HL-60/S4 treated with phorbol 12-myristate 13-acetate at 8.2 ng/mL for 4 days and 3 days (cell line): ENCODE results near the gene TPRG1.

Experiments used
- in situ Hi-C: fragments of 300-500 bp; cut with MboI; formaldehyde crosslinking; loops from 2 replicates; pipeline ENCODE4 v1.15.0; 2022; ENCODE audit warnings: low sequenced_read_pairs

The TPRG1 gene

GRCh38 chr3:189171707-189172106, at the start of gene TPRG1:
Gene TPRG1 (plus strand): TSS chr3:189171971. CDS start chr3:189207385, 35,414 bp downstream.
- in situ Hi-C loops, result no loop called here

DNA sequence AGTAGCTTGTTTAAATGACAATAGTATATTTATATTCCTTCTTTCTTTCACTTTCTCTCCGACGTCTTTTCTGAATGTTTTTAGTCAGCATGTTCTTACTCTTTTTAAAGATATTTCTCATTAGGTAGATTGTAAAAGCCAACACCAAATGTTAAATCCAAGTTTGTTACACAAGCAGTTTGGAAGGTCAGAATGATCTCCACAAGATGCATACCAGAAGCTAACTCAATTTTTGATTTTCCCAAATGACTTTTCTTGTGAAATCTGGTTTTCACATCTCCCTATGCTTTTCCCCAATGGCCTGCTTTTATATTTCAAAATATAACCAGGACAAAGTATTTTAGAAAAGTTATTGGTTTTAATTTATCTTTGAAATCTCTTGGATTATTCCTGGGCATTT, 49.7 kb upstream of the TPRG1 start:
- in situ Hi-C loops, result no loop called here

GRCh38 chr3:189122526-189123205, 49.1 kb upstream of the TPRG1 start:
- in situ Hi-C loops, result no loop called here

DNA sequence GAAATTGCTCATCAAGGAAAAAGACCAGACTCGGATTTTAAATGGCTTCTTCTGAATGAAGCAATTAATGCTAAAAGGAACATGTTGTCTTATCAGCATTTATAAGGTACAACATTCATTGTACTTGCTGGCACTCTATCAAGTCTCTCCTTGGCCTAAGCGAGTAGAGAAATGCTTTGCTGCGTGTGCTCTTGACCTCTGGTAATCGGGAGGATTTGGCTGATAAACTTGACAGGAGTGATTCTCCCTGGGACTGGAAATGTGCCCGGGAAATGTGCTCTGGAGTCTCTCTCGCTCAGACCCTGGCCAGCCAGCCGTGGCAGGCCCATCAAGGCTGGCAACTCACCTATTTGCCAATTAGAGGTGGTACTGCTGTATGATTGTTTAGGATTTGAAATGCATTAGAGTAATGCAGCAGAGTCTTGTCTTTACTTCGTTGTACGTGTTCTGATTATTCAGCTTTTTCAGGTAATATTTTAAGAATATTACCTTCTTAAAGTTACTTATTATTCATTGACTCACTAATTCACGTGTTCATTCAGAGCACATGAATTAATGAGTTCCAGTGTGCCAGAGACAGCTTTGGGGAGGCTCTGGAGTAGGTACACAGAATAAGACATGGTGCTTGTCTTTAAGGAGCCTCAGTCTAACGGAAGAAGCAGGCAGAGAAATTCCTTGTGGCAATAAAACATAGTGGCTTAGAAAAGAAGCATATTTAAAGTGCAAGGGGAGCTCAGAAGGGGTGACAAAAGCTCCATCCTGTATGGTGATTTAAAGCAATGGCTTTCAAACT, 48.0 kb upstream of the TPRG1 start:
- in situ Hi-C loops, result no loop called here

GRCh38 chr3:189132231-189132671, 39.5 kb upstream of the TPRG1 start:
- in situ Hi-C loops, result loop anchor here (25.0 kb wide), 1 partner anchor 1395 kb away; the partner anchor contains the start of gene BCL6

DNA sequence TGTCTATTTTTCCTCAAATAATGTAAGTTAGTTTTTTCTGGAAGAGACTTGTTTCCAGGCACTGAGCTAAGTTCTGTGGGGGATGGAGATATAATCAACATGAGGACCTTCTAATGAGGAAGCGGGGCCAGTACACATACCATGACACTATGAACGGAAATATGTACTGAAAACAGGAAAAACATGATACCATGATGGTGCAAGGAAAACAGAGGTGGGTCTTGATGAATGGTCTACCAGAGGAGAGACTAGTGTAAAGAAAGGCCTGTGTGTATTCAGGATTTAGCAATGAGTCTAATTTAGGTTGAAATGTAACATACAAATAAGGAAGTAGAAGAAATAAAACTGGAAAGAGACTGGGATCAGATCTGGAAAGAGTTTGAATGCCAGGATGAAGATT, 38.9 kb upstream of the TPRG1 start:
- in situ Hi-C loops, result loop anchor here (25.0 kb wide), 1 partner anchor 1396 kb away; the partner anchor contains the start of gene BCL6

DNA sequence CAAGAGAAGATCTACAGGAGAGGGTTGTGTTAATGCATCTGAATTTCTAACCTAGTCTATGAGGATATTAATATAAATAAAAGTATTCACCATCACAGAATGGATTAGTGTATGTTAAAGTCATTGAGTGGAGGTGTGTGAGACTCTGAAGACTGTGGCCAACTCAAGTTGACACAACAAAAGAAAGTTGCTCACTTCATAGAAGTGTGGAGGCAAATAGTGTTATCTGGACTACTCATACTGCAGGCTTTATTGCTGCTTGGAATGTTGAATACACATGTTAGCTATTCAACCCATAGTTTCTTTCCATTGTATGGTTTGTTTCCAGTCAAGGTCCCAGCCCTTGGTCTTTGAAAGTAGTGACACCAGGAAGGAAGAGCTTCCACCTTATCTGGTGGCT, 38.0 kb upstream of the TPRG1 start:
- in situ Hi-C loops, result loop anchor here (25.0 kb wide), 1 partner anchor 1396 kb away; the partner anchor contains the start of gene BCL6

DNA sequence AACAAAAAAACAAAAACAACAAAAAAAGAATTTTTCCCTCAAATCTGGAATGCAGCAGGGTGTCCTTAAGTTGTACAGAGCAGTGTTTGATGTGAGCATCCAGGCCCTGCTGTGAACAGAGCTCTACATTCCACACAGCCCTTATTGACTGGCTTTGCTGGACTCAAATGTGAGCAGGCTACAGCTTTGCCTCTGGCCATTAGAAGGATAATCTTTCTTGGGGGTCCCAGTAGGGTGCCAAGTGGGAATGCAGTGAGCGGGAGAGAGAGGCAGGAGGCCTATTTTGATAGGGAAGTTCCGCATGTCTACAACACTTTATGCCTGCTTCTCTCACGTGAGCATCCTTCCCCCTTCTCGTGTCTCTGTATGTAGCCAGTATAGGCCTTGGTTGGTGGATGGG, 34.4 kb upstream of the TPRG1 start:
- in situ Hi-C loops, result loop anchor here (25.0 kb wide), 1 partner anchor 1400 kb away; the partner anchor contains the start of gene BCL6

- in situ Hi-C loops, result loop anchor here (25.0 kb wide), 1 partner anchor 1402 kb away; the partner anchor contains the start of gene BCL6
Measured at GRCh38 chr3:189138901-189139610, 32.7 kb upstream of the TPRG1 start.

- in situ Hi-C loops, result loop anchor here (25.0 kb wide), 1 partner anchor 1402 kb away; the partner anchor contains the start of gene BCL6
Measured at GRCh38 chr3:189139611-189139940, 32.2 kb upstream of the TPRG1 start.

DNA sequence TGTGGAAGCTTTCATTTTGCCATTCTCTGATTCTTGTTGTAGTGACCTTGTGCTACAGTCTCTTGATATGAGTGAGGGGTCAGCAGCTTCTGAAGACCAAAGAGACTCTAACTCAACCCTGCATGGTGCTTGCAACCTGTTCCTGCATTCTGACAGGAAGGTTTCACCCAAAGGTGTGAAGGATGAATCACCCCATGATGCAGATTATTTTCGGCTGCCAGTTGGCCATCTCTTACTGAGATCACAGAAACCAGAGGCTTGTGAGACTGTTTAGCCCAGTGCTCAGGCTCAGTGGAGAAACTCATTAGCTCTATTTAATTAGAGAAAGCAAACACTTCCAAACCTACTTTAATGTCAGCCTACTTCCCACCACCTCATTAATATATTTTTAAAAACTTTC, 29.2 kb upstream of the TPRG1 start:
- in situ Hi-C loops, result loop anchor here (25.0 kb wide), 1 partner anchor 1405 kb away; the partner anchor contains the start of gene BCL6

DNA sequence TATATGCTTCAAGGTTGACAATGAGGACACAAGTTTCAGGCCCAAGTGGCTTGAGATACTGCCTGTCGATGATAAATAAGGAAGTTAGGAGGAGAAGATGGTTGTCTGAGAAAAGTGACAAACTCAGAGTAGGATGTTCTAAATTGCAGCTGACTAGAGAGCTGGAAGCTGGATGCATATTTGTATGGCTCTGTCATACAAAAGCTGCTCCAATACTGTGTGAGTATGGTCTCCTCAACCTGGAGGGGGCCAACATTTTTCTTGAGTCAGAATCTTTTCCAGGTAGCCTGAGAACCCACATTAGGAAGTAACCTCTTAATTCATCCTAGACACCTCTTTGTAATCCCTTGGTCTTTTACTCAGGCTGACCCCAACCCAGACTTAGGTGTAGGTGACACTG, 28.4 kb upstream of the TPRG1 start:
- in situ Hi-C loops, result loop anchor here (25.0 kb wide), 1 partner anchor 1406 kb away; the partner anchor contains the start of gene BCL6

DNA sequence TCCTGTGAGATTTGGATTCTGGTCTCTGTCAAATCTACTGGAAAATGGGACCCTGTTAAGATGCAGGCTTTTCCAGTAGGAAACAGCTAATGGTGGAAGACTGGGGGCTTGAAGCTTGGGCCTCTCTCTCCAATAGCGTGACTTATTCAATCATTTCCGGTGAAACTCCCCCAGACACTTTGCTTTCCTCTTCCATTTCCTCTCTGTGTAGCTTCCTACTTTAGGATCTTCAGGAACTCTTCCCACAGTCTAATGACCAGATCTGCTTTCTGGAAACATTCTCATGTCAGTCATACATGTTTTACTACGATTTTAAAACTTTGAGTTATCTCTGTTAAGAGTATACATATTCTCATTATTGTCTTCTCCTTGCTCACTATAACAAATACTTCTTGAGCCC, 28.0 kb upstream of the TPRG1 start:
- in situ Hi-C loops, result loop anchor here (25.0 kb wide), 1 partner anchor 1406 kb away; the partner anchor contains the start of gene BCL6

DNA sequence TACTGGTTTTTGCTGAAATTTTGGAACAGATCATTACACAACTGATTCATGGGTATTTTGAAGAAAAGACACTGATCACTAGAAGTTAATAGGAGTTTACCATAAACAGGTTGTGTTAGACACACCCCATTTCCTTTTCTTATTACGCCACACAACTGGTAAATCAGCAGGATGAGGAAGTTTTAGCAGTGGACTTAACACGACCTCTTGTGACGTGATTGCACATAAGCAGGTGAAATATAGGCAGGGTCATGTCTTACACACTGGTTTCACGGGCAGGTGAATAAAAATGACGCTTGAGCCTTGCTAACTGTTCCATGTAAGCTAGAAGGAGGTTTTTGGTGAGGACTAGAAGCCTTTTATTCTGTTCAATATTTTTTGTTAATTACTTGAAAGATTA, 27.1 kb upstream of the TPRG1 start:
- in situ Hi-C loops, result loop anchor here (25.0 kb wide), 1 partner anchor 1407 kb away; the partner anchor contains the start of gene BCL6

DNA sequence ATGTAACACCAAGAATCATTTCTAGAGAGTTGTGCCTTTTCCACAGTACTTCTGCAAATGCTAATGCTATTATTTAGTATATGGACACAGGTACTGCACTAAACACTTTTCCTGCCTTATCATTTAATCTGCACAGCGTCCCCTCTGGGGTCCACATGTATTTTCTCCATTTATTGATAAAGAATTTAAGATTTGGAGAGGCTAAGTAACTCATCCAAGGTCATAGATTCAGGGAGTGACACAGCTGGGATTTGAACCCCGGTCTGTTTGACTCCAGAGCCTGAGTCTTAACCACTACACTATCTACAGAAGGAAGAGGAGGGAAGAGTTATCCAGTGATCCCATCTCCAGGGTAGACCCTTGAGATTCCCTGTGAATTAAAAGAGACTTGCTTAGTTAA, 24.9 kb upstream of the TPRG1 start:
- in situ Hi-C loops, result loop anchor here (25.0 kb wide), 1 partner anchor 1410 kb away; the partner anchor contains the start of gene BCL6

GRCh38 chr3:189148081-189148507, 23.7 kb upstream of the TPRG1 start:
- in situ Hi-C loops, result loop anchor here (25.0 kb wide), 1 partner anchor 1411 kb away; the partner anchor contains the start of gene BCL6

GRCh38 chr3:189149203-189149602, 22.6 kb upstream of the TPRG1 start:
- in situ Hi-C loops, result loop anchor here (25.0 kb wide), 1 partner anchor 1412 kb away; the partner anchor contains the start of gene BCL6

GRCh38 chr3:189157232-189158007, 14.4 kb upstream of the TPRG1 start:
- in situ Hi-C loops, result no loop called here

DNA sequence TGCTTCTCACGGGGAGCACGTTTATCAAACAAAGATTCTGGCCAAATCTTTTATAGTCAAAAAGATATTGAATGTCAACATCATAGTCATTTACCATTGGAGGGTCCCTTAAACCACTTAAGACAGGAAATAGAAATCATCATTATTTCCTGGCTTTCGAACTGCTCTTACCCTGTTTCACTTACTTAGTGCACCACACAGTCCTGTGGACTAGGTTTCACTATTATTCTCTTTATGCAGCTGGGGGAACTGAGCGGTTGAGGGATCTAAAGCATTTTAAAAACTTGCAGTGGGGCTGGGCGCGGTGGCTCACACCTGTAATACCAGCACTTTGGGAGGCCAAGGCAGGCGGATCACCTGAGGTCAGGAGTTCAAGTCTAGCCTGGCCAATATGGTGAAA, 13.7 kb upstream of the TPRG1 start:
- in situ Hi-C loops, result no loop called here
